HG03064 (cell line): Measurements from ENCODE around the gene RILPL1.
A peak's percentile ranks its signal among the peaks of the same experiment; 100 is the strongest.
"Not testable (repeated sequence)": the region's sequence is repeated elsewhere in the genome, so short reads cannot be mapped to it uniquely, and the experiment has no call there.

Experiments used
- ATAC-seq: cut with Tn5 transposase; IDR thresholded peaks from one replicate; pipeline ENCODE4 v1.9.1; 2021; ENCODE audit warnings: low read depth; ENCODE audit not compliant: unreplicated experiment

RILPL1 gene

DNA sequence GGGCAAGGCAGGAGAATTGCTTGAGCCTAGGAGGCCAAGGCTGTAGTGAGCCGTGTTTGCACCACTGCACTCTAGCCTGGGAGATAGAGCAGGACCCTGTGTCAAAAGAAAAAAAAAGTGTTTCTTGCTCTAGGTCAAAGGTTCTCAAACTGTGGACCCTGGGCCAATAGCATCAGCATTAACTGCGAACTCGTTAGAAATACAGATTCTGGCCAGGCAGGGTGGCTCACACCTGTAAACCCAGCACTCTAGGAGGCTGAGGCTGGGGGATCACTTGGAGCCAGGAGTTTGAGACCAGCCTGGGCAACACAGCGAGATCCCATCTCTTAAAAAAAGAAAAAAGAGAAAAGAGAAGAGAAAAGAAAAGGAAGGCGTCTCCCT is 97.9 kb downstream of the RILPL1 start:
- no peak for ATAC-seq

DNA sequence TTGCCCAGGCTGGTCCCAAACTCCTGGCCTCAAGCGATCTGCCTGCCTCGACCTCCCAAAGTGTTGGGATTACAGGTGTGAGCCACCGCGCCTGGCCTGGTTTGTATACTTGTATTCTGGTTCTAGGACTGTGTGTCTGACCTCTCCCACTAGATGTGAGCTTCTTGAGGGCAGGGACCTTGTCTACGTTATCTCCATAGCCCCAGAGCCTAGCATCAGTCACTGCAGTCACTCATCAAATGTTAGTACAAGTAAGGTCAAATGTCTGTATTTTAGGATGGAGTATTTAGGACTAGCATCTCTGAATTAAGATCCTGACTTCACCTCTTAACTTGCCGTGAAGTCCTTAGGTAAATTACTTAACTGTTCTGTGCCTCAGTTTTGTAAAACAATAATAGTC is 99.9 kb downstream of the RILPL1 start:
- ATAC-seq, result no peak

GRCh38 chr12:123431951-123432817 is 101.3 kb downstream of the RILPL1 start:
- ATAC-seq, result not testable (repeated sequence)

DNA sequence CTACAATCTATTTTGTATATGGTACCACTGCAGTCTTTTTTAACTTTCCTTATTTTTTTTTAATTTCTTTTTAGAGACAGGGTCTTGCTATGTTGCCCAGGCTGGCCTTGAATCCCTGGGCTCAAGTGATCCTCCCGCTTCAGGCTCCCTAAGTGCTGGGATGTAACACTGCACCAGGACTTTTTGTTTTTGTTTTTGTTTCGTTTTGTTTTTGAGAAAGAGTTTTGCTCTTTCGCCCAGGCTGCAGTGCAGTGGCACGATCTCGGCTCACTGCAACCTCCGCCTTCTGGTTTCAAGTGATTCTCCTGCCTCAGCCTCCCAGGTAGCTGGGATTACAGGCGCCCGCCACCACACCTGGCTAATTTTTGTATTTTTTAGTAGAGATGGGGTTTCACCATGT is 104.4 kb downstream of the RILPL1 start:
- ATAC-seq, result not testable (repeated sequence)

GRCh38 chr12:123428591-123428990 is 104.9 kb downstream of the RILPL1 start:
- ATAC-seq, result no peak

DNA sequence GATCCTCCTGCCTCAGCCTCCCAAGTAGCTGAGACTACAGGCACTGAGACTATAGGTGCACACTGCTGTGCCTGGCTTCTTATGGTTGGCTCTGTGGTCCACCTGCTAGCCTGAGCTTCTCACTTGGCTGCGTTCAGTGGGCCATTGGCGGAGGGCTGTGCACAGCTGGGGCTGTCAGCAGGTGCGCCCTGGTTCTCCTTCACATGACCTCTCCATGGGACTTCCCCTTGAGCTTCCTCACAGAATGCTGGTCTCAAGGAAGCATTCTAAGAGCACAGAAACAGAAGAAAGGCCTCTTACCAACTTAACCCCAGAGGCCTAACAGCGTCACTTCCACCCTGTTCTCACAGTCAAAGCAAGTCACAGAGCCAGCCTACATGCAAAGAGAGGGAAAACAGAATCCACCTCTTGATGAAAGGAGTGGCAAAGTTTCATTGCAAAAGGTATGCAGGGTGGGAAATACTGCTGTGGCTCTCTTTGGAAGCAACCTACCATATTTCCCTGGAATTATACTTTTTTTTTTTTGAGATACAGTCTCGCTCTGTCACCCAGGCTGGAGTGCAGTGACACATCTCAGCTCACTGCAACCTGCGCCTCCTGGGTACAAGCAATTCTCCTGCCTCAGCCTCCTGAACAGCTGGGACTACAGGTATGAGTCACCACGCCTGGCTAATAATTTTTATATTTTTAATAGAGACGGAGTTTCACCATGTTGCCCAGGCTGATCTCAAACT is 106.3 kb downstream of the RILPL1 start:
- ATAC-seq, result peak; percentile 88

- no peak for ATAC-seq
These were observed 112.2 kb downstream of the RILPL1 start for GRCh38 chr12:123421314-123421713.
